EH (cell line): ENCODE measurements around the gene STAB1.

ENCODE experiments used
- DNase-seq: peaks from one replicate; pipeline ENCODE4 v3.0.0-alpha.2; 2015; ENCODE audit warnings: low read depth

STAB1 gene

DNA sequence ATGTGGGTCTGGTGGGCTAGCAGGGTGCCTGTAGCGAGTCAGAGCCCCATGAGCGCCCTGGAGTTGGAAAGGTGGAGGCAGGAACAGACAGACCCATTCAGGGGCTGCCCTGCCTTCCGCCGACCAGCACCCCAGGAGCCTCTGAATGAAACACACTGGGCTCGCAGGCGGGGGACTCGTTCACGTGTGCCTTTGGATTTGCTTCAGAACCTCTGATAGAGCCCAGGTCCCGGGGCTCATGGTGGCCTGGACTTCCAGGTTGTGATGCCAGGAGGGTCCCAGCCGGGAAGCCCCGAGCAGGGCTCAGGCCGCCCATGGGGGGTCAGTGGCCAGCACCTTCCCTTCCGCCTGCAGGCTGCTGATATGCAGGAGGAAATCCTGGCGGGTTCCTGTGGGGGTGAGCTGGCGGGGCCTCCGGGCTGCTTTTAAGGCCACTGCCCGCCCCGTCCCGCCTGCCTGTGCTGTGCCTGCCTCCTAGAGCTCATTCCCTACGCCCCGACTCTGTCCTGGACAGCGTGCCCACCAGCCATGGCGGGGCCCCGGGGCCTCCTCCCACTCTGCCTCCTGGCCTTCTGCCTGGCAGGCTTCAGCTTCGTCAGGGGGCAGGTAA lies at the start of gene STAB1:
STAB1 (plus strand) TSS at position 453 of the 610 bp plus-strand sequence; CDS start at position 529, 76 bp downstream.
- no peak for DNase-seq

- no peak for DNase-seq
Observed at GRCh38 chr3:52446042-52446441, 49.1 kb upstream of the STAB1 start.

DNA sequence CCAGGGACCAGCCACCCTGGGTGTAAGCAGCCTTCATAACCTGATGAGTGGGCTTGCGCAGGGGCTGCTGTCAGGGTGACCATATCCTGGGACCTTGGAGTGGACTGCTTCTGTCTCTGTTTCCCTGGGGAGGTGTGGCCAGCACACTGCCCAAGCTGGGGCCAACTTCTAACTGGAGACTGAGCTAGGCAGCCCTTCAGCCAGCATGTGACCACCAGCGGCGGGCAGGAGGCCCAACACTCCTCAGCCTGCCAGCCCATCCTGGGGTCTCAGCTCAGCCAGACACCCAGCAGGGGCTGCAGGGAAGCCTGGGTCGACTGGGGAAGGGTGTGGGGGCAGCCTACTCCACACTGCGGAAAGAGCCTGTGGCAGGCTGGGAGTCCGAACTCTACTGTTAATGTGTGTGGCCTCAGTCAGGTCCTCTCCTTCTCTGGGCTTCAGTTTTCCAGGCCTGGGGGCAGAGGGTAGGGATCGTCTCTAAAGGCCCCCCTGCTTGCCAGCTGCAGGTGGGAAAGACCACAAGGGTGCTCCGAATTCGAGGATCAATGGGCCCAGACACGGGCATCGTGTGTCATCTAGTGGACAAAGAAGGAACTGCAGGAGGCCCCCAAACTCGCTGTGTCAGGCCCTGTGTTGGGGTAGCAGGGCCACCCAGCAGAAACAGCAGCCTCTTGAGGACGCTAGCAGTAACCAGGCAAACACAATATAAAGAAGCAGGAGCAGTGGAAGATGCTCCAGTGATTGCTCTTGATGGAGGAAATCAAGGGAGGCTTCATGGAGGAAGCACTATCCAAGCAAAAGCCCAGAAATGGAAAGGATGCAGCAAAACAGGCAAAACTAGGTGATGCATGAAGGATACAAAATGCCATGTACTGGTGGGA lies 48.3 kb upstream of the STAB1 start:
- DNase-seq: peak; percentile 62

DNA sequence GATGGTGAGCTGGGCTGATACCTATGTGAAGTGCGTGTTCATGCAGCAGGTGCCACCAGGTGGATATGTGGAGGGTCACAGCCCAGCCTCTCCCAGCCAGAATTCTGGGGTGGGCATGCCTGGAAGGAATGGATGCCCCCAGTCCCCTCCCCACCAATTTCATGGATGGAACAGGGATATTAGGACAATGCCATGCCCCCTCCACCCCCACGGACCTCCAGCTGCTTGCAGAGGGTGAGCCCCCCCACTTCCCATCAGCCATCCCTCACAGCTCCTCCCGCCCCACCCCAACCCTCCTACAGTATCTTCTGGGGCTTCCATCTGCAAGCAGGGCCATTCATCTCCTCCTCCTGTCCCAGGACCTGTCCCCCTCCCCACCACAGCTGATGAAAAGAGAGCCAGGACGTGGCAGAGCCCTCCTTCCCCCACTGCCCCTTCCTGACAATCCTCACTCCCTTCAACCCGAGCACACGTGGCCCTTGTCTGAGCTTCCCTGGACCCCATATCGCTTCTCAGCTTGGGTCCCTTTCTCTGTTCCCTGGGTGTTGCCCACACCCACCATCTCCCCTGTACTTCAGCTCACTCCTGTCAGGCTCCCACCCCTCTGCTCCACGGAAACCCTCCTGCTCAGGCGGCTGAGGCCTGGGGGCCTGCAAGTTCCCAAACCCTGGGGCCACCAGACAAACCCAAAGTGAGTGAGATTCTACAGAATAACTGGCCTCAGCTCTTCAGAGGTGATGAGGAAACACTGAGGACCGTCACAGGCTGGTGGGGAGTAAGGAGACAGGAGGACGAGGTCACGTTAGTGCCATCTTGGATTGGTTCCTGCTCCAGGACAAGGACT lies 47.4 kb upstream of the STAB1 start:
- no peak for DNase-seq

GRCh38 chr3:52450489-52451236 lies 44.5 kb upstream of the STAB1 start:
- DNase-seq: no peak

DNA sequence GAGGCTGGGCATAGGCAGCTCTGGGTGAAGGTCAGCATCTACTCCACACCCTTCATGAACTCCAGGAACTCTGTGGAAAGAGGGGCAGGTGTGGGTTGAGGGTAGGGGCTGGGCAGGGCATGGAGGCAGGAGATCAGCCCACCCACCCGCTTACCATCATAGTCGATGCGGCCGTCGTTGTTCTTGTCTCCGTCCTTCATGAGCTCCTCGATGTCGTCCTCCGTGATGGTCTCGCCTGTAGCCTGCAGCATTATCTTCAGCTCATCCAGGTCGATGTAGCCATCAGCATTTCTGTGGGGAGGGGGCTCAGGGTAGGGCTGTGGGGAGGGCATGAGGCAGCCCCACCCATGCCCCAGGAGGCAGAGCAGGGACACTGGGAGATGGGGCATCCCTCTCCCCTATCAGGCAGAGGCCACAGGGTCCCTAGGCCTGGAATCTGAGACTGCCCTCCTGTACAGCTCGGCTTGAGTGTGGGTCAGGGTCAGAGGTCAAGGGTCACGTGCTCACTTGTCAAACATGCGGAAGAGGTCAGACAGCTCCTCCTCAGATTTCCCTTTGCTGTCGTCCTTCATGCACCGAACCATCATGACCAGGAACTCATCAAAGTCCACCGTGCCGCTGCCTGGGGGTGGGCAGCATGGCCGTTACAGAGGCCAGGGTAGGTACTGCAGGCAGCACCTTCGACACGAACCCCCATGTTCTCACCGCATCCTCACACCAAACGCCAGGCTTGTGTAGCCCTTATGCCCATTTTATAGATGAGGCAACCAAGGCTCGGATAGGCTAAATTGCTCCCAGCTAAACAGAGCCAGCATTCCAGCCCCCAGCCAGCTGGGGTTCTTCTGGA lies 43.7 kb upstream of the STAB1 start:
- no peak for DNase-seq

DNA sequence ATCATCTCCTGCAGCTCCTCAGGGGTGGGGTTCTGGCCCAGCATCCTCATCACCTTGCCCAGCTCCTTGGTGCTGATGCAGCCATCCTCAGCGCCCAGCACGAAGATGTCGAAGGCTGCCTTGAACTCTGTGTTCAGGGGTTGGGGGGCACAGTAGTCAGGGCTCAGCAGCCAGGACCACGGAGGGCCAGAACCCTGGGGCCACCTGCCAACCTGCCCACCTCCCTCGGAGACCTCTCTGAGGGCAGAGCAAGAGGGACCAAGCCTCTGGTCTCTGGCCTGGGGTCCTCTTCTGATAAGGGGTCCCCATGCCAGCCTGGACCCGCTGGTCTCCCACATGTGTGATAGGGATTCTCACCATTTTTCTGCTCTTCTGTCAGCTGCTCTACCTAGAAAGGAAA lies 43.0 kb upstream of the STAB1 start:
- no peak for DNase-seq

- DNase-seq: no peak
Observed at GRCh38 chr3:52452570-52453221, 42.4 kb upstream of the STAB1 start.

GRCh38 chr3:52453496-52454249 lies 41.5 kb upstream of the STAB1 start, which contains the start of gene TNNC1:
Gene TNNC1 (minus strand): TSS chr3:52454041. CDS start chr3:52454015, 26 bp downstream.
- DNase-seq: no peak

DNA sequence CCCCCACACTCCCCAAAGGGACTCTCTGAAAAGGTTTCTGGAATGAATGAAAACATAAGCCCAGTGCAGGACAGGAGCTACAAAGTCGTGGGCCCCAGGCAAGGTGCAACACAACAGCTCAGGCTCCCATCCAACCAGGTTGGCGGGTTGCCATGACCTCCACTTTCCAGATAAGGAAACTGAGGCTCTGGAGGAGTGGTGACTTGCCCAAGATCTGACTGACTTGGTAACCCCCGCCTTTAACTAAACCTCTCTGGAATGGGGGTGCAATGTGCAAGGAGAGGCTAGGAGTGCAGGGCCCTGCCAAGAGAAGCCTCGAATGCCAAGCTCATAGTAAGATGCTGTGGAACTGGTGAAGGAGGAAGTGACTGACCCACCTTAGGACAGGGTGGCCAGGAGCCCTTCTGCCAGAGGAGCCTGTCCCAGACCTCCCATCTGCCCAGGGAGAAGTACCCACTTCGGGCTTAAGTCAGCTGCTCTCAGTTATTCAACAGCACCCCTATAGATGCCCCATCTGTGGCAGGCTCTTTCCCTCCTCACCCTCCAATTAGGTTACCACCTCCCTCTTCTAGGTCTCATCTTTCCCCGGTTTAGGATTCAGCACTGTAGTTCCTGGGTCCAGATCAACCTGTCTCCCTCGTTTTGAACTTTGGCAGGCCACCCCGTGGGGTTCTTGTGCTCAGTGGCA lies 40.7 kb upstream of the STAB1 start:
- no peak for DNase-seq

DNA sequence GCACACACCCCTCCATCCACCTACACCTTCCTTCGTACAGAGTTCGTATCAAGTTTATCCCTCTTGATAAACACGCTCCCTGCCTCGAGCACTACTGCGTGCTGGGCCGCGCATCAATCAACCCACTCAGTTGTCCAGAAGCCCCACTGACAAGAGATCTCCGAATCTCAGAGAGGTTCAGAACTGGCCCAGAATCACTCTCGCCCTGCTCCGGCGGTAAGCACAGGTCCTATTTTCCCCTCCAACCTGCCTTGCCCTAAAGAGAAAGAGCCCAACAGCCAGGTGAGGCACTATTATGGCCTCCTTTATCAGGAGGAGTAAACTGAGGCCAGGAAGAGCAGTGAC lies 40.2 kb upstream of the STAB1 start:
- DNase-seq: no peak

DNA sequence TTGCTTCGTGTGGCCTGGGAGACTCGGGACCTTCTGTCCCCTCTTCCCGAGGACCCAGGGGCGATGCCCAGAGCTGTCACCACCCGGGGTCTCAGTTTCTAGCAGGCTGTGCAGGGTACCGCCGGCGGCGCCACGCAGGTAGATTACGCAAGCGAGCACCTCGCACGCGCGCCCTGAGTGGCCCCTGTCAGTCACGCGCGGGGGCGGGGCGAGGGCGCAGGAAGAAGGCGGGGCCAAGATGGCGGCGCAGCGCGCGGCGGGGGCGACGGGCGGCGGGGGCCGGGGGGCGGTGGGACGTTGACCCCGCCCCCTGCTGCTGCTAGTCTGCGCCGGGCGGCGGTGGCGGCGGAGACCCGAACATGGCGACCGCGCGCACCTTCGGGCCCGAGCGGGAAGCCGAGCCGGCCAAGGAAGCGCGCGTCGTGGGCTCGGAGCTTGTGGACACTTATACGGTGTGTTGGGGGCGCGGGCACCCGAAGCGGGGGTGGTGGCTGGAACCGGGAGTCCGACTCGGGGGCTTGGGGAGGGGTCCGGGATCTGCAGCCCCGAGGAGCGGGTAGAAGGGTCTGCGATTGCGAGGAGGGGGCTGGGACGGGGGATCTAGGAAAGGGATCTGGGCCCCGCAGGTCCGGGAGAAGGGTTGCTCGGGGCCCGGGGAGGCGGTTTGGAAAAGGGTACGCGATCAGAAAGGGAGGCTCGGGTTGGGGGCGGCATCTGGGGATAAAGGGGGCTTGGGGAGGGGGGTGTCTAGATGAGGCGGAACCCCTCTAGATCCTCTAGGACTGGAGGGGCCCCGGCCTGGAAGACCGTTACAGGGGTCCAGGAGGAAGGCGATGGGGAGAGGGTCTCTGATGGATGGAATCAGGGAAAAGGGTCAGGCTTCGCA lies 39.6 kb upstream of the STAB1 start, which contains the start of gene NISCH:
NISCH (plus strand) TSS at position 322 of the 886 bp plus-strand sequence; CDS start at position 360, 38 bp downstream.
- DNase-seq: peak; percentile 81

- peak; percentile 60 for DNase-seq
Observed at GRCh38 chr3:52456169-52456799, 38.9 kb upstream of the STAB1 start.

GRCh38 chr3:52456800-52457183 lies 38.3 kb upstream of the STAB1 start:
- DNase-seq: no peak

DNA sequence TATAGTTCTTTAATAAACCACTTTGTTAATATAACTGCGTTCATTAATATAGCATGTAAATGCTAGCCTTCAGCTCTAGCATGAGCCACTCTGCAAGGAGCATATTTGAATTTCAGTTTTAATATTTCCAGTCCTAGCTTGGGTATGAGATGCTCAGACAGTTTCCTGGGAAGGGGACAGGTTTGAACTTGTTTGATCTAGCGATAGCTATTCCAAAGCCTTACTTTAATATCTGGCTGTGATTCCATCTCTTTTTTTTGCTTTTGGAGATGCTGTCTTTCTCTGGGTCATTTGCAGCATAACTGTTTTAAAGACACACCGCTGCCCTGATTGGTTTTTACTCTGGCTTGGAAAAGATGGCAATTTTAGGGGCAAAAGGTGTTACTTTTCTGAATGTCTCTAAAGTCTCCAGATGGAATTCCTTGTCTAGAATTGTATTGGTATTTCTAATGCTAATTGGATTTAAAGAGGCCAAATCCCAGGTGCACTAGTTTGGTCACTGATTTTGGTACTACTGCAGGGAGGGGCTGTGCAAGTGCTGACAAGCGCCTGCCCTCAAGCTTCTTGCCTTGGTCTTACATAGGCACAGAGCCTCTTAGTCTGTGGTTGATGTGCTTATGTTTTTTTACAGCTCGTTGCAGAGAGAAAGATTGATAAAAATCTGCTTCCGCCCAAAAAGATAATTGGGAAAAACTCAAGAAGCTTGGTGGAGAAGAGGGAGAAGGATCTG lies 36.9 kb upstream of the STAB1 start:
- no peak for DNase-seq

DNA sequence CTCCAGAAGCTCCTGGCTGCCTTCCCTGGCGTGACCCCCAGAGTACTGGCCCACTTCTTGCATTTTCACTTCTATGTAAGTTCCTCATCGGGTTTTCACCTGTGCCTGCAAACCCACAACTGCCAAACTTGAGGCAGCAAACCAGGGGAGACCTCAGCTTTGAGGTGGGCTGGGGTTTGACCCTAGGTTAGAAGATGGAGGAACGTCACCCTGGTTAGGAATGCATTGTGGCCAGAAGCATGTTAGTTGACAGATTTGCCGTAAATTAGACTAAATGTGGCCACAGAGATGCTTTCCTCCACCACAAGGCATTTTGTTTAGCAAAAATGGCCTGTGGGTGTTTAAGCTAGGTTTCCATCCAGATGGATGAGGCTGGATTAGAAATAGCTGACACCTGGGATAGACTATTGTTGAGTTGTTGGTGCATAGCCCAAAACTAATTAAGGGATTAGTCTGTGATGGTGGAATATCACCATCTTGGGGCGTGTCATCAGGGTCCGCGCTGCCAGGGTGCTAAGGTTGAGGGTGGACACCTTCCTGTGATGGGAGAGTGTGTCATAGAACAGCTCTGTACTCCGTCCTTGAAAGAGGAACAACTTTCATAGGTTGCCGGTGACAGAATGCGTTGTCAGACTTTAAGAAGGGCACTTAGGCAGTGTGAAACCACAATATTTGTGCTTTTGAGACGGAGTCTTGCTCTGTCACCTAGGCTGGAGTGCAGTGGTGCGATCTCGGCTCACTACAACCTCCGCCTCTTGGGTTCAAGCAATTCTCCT lies 36.2 kb upstream of the STAB1 start:
- no peak for DNase-seq
